ENCODE data around the gene LCT. TPM values are rescaled to one million over a fixed set of nuclear protein-coding genes. Genes with fewer than 3 reads are reported as not detected.

Gene LCT
- total and polyA plus RNA-seq, 9 of the 15 experiments (the other 6 are each of a cell fraction or from before 2014, with no cell fraction given): 0.01 to 0.04 (median 0.03) TPM; not detected in 4

- TF ChIP-seq ZBTB11 (CRISPR knock-in tag; IDR thresholded peaks at IDR 0.05) (no peak), HMGN3 (IDR thresholded peaks at IDR 0.05; ENCODE audit: borderline replicate concordance, extremely low read depth, insufficient read length, low read depth, low read length) (peak; percentile 3), MYNN (IDR thresholded peaks at IDR 0.05) (no peak), MYNN (CRISPR knock-in tag; IDR thresholded peaks at IDR 0.05) (no peak), SETDB1 (IDR thresholded peaks at IDR 0.05; ENCODE audit: low read length) (no peak), KLF13 (tag; IDR thresholded peaks at IDR 0.05; ENCODE audit: borderline replicate concordance, low read depth) (no peak), NEUROD1 (IDR thresholded peaks at IDR 0.05; ENCODE audit: borderline replicate concordance, low read depth, low read length, partially characterized antibody) (no peak), MXI1 (IDR thresholded peaks at IDR 0.05; ENCODE audit: low read depth, low read length) (no peak), TAF9B (IDR thresholded peaks at IDR 0.05; ENCODE audit: partially characterized antibody) (no peak), ERF (CRISPR knock-in tag; IDR thresholded peaks at IDR 0.05) (no peak), CUX1 (CRISPR knock-in tag; IDR thresholded peaks at IDR 0.05) (no peak), TAF7 (tag; IDR thresholded peaks at IDR 0.05) (no peak), ZNF766 (CRISPR knock-in tag; conservative IDR thresholded peaks at IDR 0.05) (no peak), MLLT1 (IDR thresholded peaks at IDR 0.05) (0 out of 4 replicates have a peak, but pooled peaks of 1 of the 2 experiments have one; percentile 14), ARID3B (CRISPR knock-in tag; IDR thresholded peaks at IDR 0.05; ENCODE audit: borderline replicate concordance) (no peak), NFE2L1 (tag; IDR thresholded peaks at IDR 0.05; ENCODE audit: borderline replicate concordance, low read depth) (no peak), NFATC3 (IDR thresholded peaks at IDR 0.05) (no peak)
Measured at GRCh38 chr2:135741043-135741394, 96.0 kb downstream of the LCT start (continued).

All from K562 (cell line).